MM.1S (cell line): ENCODE data around the gene SLC4A8.

Source experiments
- DNase-seq: peaks from one replicate; pipeline ENCODE4 v3.0.0-alpha.2; 2015
- H2AFZ ChIP-seq: fragments of 300-600 bp; sonication (generic); 2 replicates; pipeline ENCODE4 v1.6.0; 2016; ENCODE audit warnings: antibody characterized with exemption, low read length
- H3F3A ChIP-seq: fragments of 300-600 bp; sonication (generic); 2 replicates; pipeline ENCODE4 v1.6.1; 2016; ENCODE audit warnings: mild to moderate bottlenecking, antibody characterized with exemption, low read length, moderate library complexity, mixed read lengths; ENCODE audit not compliant: insufficient read depth
- H3K27ac ChIP-seq: fragments of 300-600 bp; sonication (generic); 2 replicates; pipeline ENCODE4 v1.5.1; 2016; ENCODE audit warnings: mild to moderate bottlenecking, low read length
- H3K27me3 ChIP-seq: fragments of 300-600 bp; sonication (generic); replicated peaks from 2 replicates; pipeline ENCODE4 v1.6.0; 2016; ENCODE audit warnings: low read length; ENCODE audit not compliant: insufficient read depth
- H3K36me3 ChIP-seq: fragments of 300-600 bp; sonication (generic); replicated peaks from 2 replicates; pipeline ENCODE4 v1.6.1; 2016; ENCODE audit warnings: mild to moderate bottlenecking, low read length, mixed read lengths; ENCODE audit not compliant: insufficient read depth
- H3K4me1 ChIP-seq: fragments of 300-600 bp; sonication (generic); 2 replicates; pipeline ENCODE4 v1.6.1; 2016; ENCODE audit warnings: low read length, mixed read lengths
- H3K4me2 ChIP-seq: fragments of 300-600 bp; sonication (generic); 2 replicates; pipeline ENCODE4 v1.6.0; 2016; ENCODE audit warnings: low read depth, low read length
- H3K4me3 ChIP-seq: fragments of 300-600 bp; sonication (generic); 2 replicates; pipeline ENCODE4 v1.5.1; 2016; ENCODE audit warnings: low read length, mixed read lengths
- H3K79me2 ChIP-seq: fragments of 300-600 bp; sonication (generic); 2 replicates; pipeline ENCODE4 v1.6.1; 2016; ENCODE audit warnings: mixed run types, low read length, mixed read lengths
- H3K9ac ChIP-seq: fragments of 300-600 bp; sonication (generic); 2 replicates; pipeline ENCODE4 v1.6.1; 2016; ENCODE audit warnings: low read length, mixed read lengths
- H3K9me2 ChIP-seq: fragments of 300-600 bp; sonication (generic); replicated peaks from 2 replicates; pipeline ENCODE4 v1.6.1; 2016; ENCODE audit warnings: mild to moderate bottlenecking, low read length, mixed read lengths; ENCODE audit not compliant: insufficient read depth
- H3K9me3 ChIP-seq: fragments of 300-600 bp; sonication (generic); replicated peaks from 2 replicates; pipeline ENCODE4 v1.6.1; 2016; ENCODE audit warnings: mild to moderate bottlenecking, low read length, mixed read lengths; ENCODE audit not compliant: insufficient read depth
- H4K20me1 ChIP-seq: fragments of 300-600 bp; sonication (generic); 2 replicates; pipeline ENCODE4 v1.6.1; 2016; ENCODE audit warnings: mild to moderate bottlenecking, low read length, moderate library complexity, mixed read lengths; ENCODE audit not compliant: insufficient read depth
- EZH2 ChIP-seq: fragments of 300-600 bp; sonication (generic); optimal IDR thresholded peaks from 2 replicates; pipeline ENCODE3; 2017; ENCODE audit warnings: low read depth, mild to moderate bottlenecking, antibody characterized with exemption, low read length, mixed read lengths
- EZH2phosphoT487 ChIP-seq: fragments of 300-600 bp; sonication (generic); IDR thresholded peaks from 2 replicates; pipeline ENCODE4 v1.6.1; 2018; ENCODE audit warnings: antibody characterized with exemption, low read length
- TF ChIP-seq, protein P1 (sequence below): fragments of 300-600 bp; sonication (generic); IDR thresholded peaks from 2 replicates; pipeline ENCODE4 v1.5.1; 2016; ENCODE audit warnings: antibody characterized with exemption, low read length, mixed read lengths

Gene SLC4A8

GRCh38 chr12:51505360-51506105 is 80.9 kb downstream of the SLC4A8 start:
- no peaks in the 10 kb centered on the region for H3K27me3 ChIP-seq
- no peak overlapping the region for H3K9ac ChIP-seq
- H3K4me2 ChIP-seq = no peak overlapping the region
- H3K4me3 ChIP-seq = no peak overlapping the region
- no peaks in the 10 kb centered on the region for H3K4me1 ChIP-seq
- H3K9me2 ChIP-seq = no peaks in the 10 kb centered on the region
- no peak overlapping the region for H3K27ac ChIP-seq
- H3K79me2 ChIP-seq = no peaks in the 10 kb centered on the region
- no peaks in the 10 kb centered on the region for H3K36me3 ChIP-seq
- no peaks in the 10 kb centered on the region for H3K9me3 ChIP-seq
- no peak overlapping the region for H2AFZ ChIP-seq
- no peaks in the 10 kb centered on the region for H3F3A ChIP-seq
- TF ChIP-seq EZH2 (no peak), EZH2phosphoT487 (no peak)
- TF ChIP-seq, protein P1, sequence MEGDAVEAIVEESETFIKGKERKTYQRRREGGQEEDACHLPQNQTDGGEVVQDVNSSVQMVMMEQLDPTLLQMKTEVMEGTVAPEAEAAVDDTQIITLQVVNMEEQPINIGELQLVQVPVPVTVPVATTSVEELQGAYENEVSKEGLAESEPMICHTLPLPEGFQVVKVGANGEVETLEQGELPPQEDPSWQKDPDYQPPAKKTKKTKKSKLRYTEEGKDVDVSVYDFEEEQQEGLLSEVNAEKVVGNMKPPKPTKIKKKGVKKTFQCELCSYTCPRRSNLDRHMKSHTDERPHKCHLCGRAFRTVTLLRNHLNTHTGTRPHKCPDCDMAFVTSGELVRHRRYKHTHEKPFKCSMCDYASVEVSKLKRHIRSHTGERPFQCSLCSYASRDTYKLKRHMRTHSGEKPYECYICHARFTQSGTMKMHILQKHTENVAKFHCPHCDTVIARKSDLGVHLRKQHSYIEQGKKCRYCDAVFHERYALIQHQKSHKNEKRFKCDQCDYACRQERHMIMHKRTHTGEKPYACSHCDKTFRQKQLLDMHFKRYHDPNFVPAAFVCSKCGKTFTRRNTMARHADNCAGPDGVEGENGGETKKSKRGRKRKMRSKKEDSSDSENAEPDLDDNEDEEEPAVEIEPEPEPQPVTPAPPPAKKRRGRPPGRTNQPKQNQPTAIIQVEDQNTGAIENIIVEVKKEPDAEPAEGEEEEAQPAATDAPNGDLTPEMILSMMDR = no peak
- H4K20me1 ChIP-seq = no peaks in the 10 kb centered on the region
- no peak for DNase-seq

GRCh38 chr12:51507178-51507577 is 82.5 kb downstream of the SLC4A8 start:
- no peaks in the 10 kb centered on the region for H3K9me3 ChIP-seq
- no peaks in the 10 kb centered on the region for H4K20me1 ChIP-seq
- H3K9me2 ChIP-seq = no peaks in the 10 kb centered on the region
- TF ChIP-seq EZH2phosphoT487 (no peak), EZH2 (no peak)
- TF ChIP-seq, protein P1 = no peak
- H3K27ac ChIP-seq = no peak overlapping the region
- H3K4me3 ChIP-seq = no peak overlapping the region
- no peaks in the 10 kb centered on the region for H3K36me3 ChIP-seq
- no peak overlapping the region for H3K9ac ChIP-seq
- H3K79me2 ChIP-seq = no peaks in the 10 kb centered on the region
- no peak overlapping the region for H2AFZ ChIP-seq
- H3K4me1 ChIP-seq = no peaks in the 10 kb centered on the region
- no peaks in the 10 kb centered on the region for H3F3A ChIP-seq
- H3K4me2 ChIP-seq = no peak overlapping the region
- no peak for DNase-seq
- H3K27me3 ChIP-seq = no peaks in the 10 kb centered on the region

GRCh38 chr12:51508285-51508684 is 83.7 kb downstream of the SLC4A8 start:
- Histone ChIP-seq H3K4me1 (no peaks in the 10 kb centered on the region), H3K9me3 (no peaks in the 10 kb centered on the region), H3K4me3 (no peak overlapping the region), H3K79me2 (no peaks in the 10 kb centered on the region), H3F3A (no peaks in the 10 kb centered on the region), H3K36me3 (no peaks in the 10 kb centered on the region), H3K4me2 (no peak overlapping the region), H3K27ac (no peak overlapping the region), H2AFZ (no peak overlapping the region), H3K9ac (no peak overlapping the region), H3K9me2 (no peaks in the 10 kb centered on the region), H3K27me3 (no peaks in the 10 kb centered on the region), H4K20me1 (no peaks in the 10 kb centered on the region)
- DNase-seq = no peak
- TF ChIP-seq, protein P1 = no peak
- TF ChIP-seq EZH2 (no peak), EZH2phosphoT487 (no peak)
